H9 (cell line): Measurements from ENCODE around the gene ATP10B. TPM values are rescaled to one million over a fixed set of nuclear protein-coding genes. Genes with fewer than 3 reads are reported as not detected.

ENCODE experiments used
- DNase-seq: peaks from one replicate; pipeline ENCODE4 v3.0.0-alpha.2; 2017
- H2AFZ ChIP-seq: one replicate; pipeline ENCODE4 v1.6.1; 2013; ENCODE audit warnings: mild to moderate bottlenecking, low read length, control low read depth, moderate library complexity
- H2AK5ac ChIP-seq: 2 replicates; pipeline ENCODE4 v1.6.1; 2013; ENCODE audit warnings: low read length, control low read depth, mixed read lengths; ENCODE audit not compliant: insufficient read length
- H2BK120ac ChIP-seq: one replicate; pipeline ENCODE4 v1.6.1; 2013; ENCODE audit warnings: low read depth, mild to moderate bottlenecking, low read length, control low read depth, inconsistent platforms; ENCODE audit not compliant: poor library complexity, severe bottlenecking
- H2BK12ac ChIP-seq: 2 replicates; pipeline ENCODE4 v1.6.1; 2013; ENCODE audit warnings: low read length, control low read depth, mixed read lengths, low read depth; ENCODE audit not compliant: insufficient read length
- H2BK15ac ChIP-seq: 2 replicates; pipeline ENCODE4 v1.6.1; 2013; ENCODE audit warnings: low read depth, low read length, control low read depth
- H2BK20ac ChIP-seq: one replicate; pipeline ENCODE4 v1.6.1; 2013; ENCODE audit warnings: low read depth, mild to moderate bottlenecking, low read length, control low read depth, inconsistent platforms; ENCODE audit not compliant: poor library complexity, severe bottlenecking
- H2BK5ac ChIP-seq: 2 replicates; pipeline ENCODE4 v1.6.1; 2013; ENCODE audit warnings: low read length, control low read depth, mixed read lengths; ENCODE audit not compliant: insufficient read length
- H3K14ac ChIP-seq: 2 replicates; pipeline ENCODE4 v1.6.1; 2013; ENCODE audit warnings: low read length, control low read depth; ENCODE audit not compliant: insufficient read depth
- H3K18ac ChIP-seq: 2 replicates; pipeline ENCODE4 v1.6.1; 2013; ENCODE audit warnings: low read depth, mild to moderate bottlenecking, mixed read lengths, low read length, control low read depth; ENCODE audit not compliant: insufficient read length
- H3K23ac ChIP-seq: 2 replicates; pipeline ENCODE4 v1.6.1; 2013; ENCODE audit warnings: low read length, control low read depth, mixed read lengths, low read depth; ENCODE audit not compliant: insufficient read length
- H3K23me2 ChIP-seq: 2 replicates; pipeline ENCODE4 v1.6.1; 2013; ENCODE audit warnings: low read depth, mild to moderate bottlenecking, mixed read lengths, low read length, control low read depth; ENCODE audit not compliant: insufficient read length, poor library complexity, severe bottlenecking
- H3K27ac ChIP-seq: 2 replicates; pipeline ENCODE4 v1.5.1; 2013; ENCODE audit warnings: low read length, control low read depth, mixed read lengths, low read depth; ENCODE audit not compliant: insufficient read length
- H3K27me3 ChIP-seq: 2 replicates; pipeline ENCODE4 v1.6.1; 2013; ENCODE audit warnings: low read length, control low read depth, inconsistent platforms; ENCODE audit not compliant: insufficient read depth
- H3K4ac ChIP-seq: 2 replicates; pipeline ENCODE4 v1.6.1; 2013; ENCODE audit warnings: low read depth, mild to moderate bottlenecking, control low read depth, inconsistent platforms, low read length, moderate library complexity
- H3K4me1 ChIP-seq: 2 replicates; pipeline ENCODE4 v1.6.1; 2013; ENCODE audit warnings: low read length, control low read depth, inconsistent platforms; ENCODE audit not compliant: insufficient read depth
- H3K4me2 ChIP-seq: 2 replicates; pipeline ENCODE4 v1.6.1; 2013; ENCODE audit warnings: low read length, control low read depth, mixed read lengths; ENCODE audit not compliant: insufficient read length, insufficient read depth
- H3K56ac ChIP-seq: 2 replicates; pipeline ENCODE4 v1.6.1; 2013; ENCODE audit warnings: low read depth, mild to moderate bottlenecking, mixed read lengths, low read length, control low read depth; ENCODE audit not compliant: insufficient read length
- H3K79me1 ChIP-seq: 2 replicates; pipeline ENCODE4 v1.6.1; 2013; ENCODE audit warnings: low read depth, mild to moderate bottlenecking, moderate library complexity, low read length, control low read depth, inconsistent platforms; ENCODE audit not compliant: insufficient read depth, poor library complexity, severe bottlenecking
- H3K79me2 ChIP-seq: 2 replicates; pipeline ENCODE4 v1.6.1; 2013; ENCODE audit warnings: low read length, control low read depth, inconsistent platforms; ENCODE audit not compliant: insufficient read depth
- H3K9ac ChIP-seq: 2 replicates; pipeline ENCODE4 v1.6.1; 2013; ENCODE audit warnings: low read length, control low read depth, mixed read lengths; ENCODE audit not compliant: insufficient read length; ENCODE audit errors: extremely low read depth
- H3K9me3 ChIP-seq: one replicate; pipeline ENCODE4 v1.6.1; 2013; ENCODE audit warnings: low read depth, low read length, inconsistent platforms; ENCODE audit not compliant: control insufficient read depth
- H3T11ph ChIP-seq: one replicate; pipeline ENCODE4 v1.6.1; 2013; ENCODE audit warnings: mild to moderate bottlenecking, low read length, control low read depth, inconsistent platforms
- H4K20me1 ChIP-seq: one replicate; pipeline ENCODE4 v1.6.1; 2013; ENCODE audit not compliant: control insufficient read depth, insufficient read length, insufficient read depth
- H4K5ac ChIP-seq: 2 replicates; pipeline ENCODE4 v1.6.1; 2013; ENCODE audit warnings: low read depth, mild to moderate bottlenecking, mixed read lengths, low read length, control low read depth; ENCODE audit not compliant: insufficient read length
- H4K8ac ChIP-seq: replicated peaks from 2 replicates; pipeline ENCODE4 v1.6.1; 2013; ENCODE audit warnings: low read length, control low read depth, mixed read lengths, low read depth; ENCODE audit not compliant: insufficient read length
- H4K91ac ChIP-seq: 2 replicates; pipeline ENCODE4 v1.6.1; 2013; ENCODE audit warnings: low read depth, mild to moderate bottlenecking, moderate library complexity, mixed read lengths, low read length, control low read depth; ENCODE audit not compliant: insufficient read length
- H3K27ac Mint-ChIP-seq, 3 experiments: 2 replicates in 2 of 3; 3 replicates in 1 of 3; pipeline ENCODE4 v1.8.0; 2020 to 2021; ENCODE audit warnings: mixed read lengths in 3 of 3, mild to moderate bottlenecking in 1 of 3, moderate library complexity in 1 of 3
- H3K27me3 Mint-ChIP-seq: 2 replicates; pipeline ENCODE4 v1.8.0; 2021; ENCODE audit warnings: low read depth, mild to moderate bottlenecking, moderate library complexity, mixed read lengths
- H3K36me3 Mint-ChIP-seq, 3 experiments: 2 replicates in 2 of 3; 3 replicates in 1 of 3; pipeline ENCODE4 v1.8.0; 2020 to 2021; ENCODE audit warnings: low read depth in 3 of 3, mixed read lengths in 3 of 3; ENCODE audit not compliant: insufficient read depth in 1 of 3
- H3K4me1 Mint-ChIP-seq, 2 experiments: 2 replicates each; pipeline ENCODE4 v1.8.0; 2020; ENCODE audit warnings: mixed read lengths in 2 of 2
- H3K4me3 Mint-ChIP-seq, 2 experiments: 2 replicates in 1 of 2; 3 replicates in 1 of 2; pipeline ENCODE4 v1.8.0; 2020 to 2021; ENCODE audit warnings: mild to moderate bottlenecking in 2 of 2, mixed read lengths in 2 of 2, moderate library complexity in 1 of 2
- H3K9me3 Mint-ChIP-seq, 2 experiments: 2 replicates in 1 of 2; 3 replicates in 1 of 2; pipeline ENCODE4 v1.8.0; 2020; ENCODE audit warnings: mild to moderate bottlenecking in 2 of 2, mixed read lengths in 2 of 2, moderate library complexity in 1 of 2
- CTCF ChIP-seq: fragments of 200-600 bp; sonication (generic); conservative IDR thresholded peaks from 3 replicates; pipeline ENCODE4 v1.8.0; 2021; ENCODE audit warnings: antibody characterized with exemption, mild to moderate bottlenecking
- WGBS: extraction: QIAGEN DNeasy Blood & Tissue Kit; methylation state at CpG from one replicate; pipeline ENCODE4 v1.1.7; 2013; ENCODE audit warnings: missing lambda C conversion rate, low lambda C conversion rate, mixed read lengths; ENCODE audit not compliant: insufficient read length; ENCODE audit errors: extremely low coverage; 5-methylcytosine and 5-hydroxymethylcytosine counted together
- total RNA-seq: library from RNA; stranded (reverse); gene quantifications from 2 replicates; pipeline ENCODE4 v1.2.1, GENCODE V29; 2021

The ATP10B gene
- total RNA-seq, 1 experiment from 2014 or later: 0.42 TPM

GRCh38 chr5:160640406-160640805 is 211.6 kb downstream of the ATP10B start:
- Histone ChIP-seq H3K27ac (no peak overlapping the region), H3T11ph (no peak overlapping the region), H3K18ac (no peak overlapping the region), H2AK5ac (no peak overlapping the region), H2BK120ac (no peak overlapping the region), H4K8ac (no peak overlapping the region), H4K5ac (no peak overlapping the region), H3K9me3 (no peaks in the 10 kb centered on the region), H3K23me2 (no peaks in the 10 kb centered on the region), H3K79me2 (no peaks in the 10 kb centered on the region), H4K91ac (no peak overlapping the region), H3K4me1 (no peaks in the 10 kb centered on the region), H2AFZ (no peak overlapping the region), H2BK15ac (no peak overlapping the region), H4K20me1 (no peaks in the 10 kb centered on the region), H2BK20ac (no peak overlapping the region), H3K56ac (no peak overlapping the region), H3K14ac (no peak overlapping the region), H3K9ac (no peak overlapping the region), H3K23ac (no peak overlapping the region), H3K79me1 (no peaks in the 10 kb centered on the region), H3K27me3 (no peaks in the 10 kb centered on the region), H2BK12ac (no peak overlapping the region), H2BK5ac (no peak overlapping the region), H3K4ac (no peak overlapping the region), H3K4me2 (no peak overlapping the region)
- Mint-ChIP-seq H3K9me3 (no peaks in the 10 kb centered on the region; a peak in 1 of 5 replicates), H3K36me3 (no peaks in the 10 kb centered on the region), H3K27me3 (peaks cover 1% of the 10 kb centered on the region), H3K4me1 (peaks cover 5% of the 10 kb centered on the region in 2 experiments; a peak in 2 of 4 replicates), H3K4me3 (no peak overlapping the region), H3K27ac (no peak overlapping the region)
- no peak for TF ChIP-seq CTCF
- DNase-seq: no peak
- no CpG with 5 or more reads among the region's 7 CpGs for WGBS
